GM21528 (cell line): Measurements from ENCODE around the gene CROCC.
"Not testable (repeated sequence)": the region's sequence is repeated elsewhere in the genome, so short reads cannot be mapped to it uniquely, and the experiment has no call there.

Experiments
- ATAC-seq: cut with Tn5 transposase; IDR thresholded peaks from one replicate; pipeline ENCODE4 v1.9.1; 2021; ENCODE audit warnings: mild to moderate bottlenecking, moderate library complexity; ENCODE audit not compliant: unreplicated experiment, low FRiP score

CROCC gene

GRCh38 chr1:16913833-16914662 lies 7.7 kb upstream of the CROCC start:
- ATAC-seq = peak; percentile 76

GRCh38 chr1:16914928-16915626 lies 6.7 kb upstream of the CROCC start:
- ATAC-seq = not testable (repeated sequence)

DNA sequence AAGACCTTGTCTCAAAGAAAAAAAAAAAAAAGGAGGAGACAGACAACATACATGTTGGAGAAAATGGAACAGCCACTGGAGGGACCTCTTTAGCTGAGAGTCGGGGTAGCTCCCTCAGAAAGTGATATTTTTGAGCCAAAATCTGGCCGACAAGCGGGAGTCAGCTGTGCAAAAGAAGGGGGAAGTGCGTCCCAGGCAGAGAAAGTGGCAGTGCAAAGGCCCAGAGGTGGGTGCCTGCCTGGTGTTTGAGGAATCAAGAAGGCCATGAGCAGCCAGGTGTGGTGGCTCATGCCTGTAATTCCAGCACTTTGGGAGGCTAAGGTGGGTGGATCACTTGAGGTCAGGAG lies 6.1 kb upstream of the CROCC start:
- no peak for ATAC-seq

DNA sequence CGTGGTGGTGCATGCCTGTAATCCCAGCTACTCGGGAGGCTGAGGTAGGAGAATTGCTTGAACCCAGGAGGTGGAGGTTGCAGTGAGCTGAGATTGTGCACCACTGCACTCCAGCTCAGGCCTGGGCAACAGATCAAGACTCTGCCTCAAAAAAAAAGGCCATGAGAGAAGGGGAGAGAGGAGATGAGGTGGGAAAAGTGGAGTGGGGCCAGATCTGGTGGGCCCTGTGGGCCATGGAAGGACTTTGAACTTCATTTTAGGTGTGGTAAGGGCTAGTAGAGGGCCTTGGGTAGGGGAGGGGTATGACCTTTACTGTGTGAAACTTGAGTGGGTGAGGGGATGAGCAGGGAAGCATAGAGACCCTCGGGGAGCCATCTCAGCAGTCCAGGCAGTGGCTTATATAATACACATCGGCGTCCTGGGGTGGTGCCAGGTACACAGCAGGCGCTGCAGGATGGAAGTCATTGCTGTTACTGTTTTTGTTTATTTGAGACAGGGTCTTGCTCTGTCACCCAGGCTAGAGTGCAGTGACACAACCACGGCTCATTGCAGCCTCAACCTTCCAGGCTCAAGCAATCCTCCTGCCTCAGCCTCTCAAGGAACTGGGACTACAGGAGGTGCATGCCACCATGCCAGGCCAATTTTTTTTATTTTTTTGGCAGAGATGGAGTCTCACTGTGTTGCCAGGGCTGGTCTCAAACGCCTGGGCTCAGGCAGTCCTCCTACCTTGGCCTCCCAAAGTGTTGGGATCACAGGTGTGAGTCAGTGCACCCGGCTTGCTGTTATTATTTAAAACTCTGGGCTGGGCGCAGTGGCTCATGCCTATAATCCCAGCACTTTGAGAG lies 5.5 kb upstream of the CROCC start:
- ATAC-seq = not testable (repeated sequence)

DNA sequence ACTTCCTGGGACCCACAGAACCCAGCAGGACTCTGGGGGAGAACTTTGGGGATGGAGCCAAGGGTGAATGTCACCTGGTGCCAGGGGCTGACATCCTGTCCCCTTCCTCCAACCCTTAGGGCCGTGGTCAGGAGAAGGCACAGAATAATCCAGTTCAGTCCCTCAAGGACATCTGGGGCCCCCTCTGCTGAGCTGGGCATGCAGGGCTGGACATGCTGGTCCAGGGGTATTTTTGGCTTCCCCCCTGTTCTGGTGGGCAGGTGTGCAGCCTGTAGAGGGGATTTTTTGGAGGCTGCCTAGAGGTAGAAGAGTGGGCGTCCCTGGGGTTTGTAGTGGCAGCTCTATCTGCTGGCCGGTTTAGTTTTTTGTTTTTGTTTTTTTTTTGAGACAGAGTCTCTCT lies 3.4 kb upstream of the CROCC start:
- ATAC-seq = no peak

GRCh38 chr1:16918936-16919665 lies 2.6 kb upstream of the CROCC start:
- not testable (repeated sequence) for ATAC-seq

GRCh38 chr1:16920951-16921350 lies 780 bp upstream of the CROCC start:
- ATAC-seq = no peak

GRCh38 chr1:16922466-16922865 lies 735 bp downstream of the CROCC start:
- no peak for ATAC-seq

- no peak for ATAC-seq
These were observed 1.2 kb downstream of the CROCC start for GRCh38 chr1:16922885-16923431.

DNA sequence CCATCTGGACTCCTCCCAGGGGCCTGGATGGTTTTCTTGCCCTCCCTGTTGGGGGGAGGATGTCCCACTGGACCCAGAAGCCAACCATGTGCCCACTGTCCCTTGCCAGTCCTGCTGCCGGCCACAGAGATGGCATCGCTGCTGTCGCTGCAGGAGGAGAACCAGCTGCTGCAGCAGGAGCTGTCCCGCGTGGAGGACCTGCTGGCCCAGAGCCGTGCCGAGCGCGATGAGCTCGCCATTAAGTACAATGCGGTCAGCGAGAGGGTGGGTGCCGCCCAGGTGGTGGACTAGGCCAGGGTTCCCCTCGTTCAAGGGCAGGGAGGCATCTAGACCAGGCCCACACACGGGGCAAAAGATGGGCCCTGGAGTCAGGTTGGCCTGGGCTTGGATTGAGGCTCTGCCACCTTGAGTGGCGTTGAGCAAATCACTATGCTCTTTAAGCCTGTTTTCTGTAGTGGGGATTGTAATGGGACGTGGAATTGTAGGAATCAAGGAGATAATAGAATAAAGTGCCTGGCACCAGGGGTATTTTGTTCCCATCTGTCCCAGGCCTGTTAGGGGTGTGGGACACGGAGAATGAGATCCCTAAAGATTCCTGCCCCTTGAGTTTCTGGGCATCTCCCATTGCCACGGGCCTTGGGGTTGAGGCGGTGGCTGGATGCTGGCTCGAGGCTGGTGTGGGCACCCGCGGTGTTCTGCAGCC lies 2.6 kb downstream of the CROCC start:
- ATAC-seq = no peak

- ATAC-seq = no peak
These were observed 3.3 kb downstream of the CROCC start for GRCh38 chr1:16924919-16925477.

DNA sequence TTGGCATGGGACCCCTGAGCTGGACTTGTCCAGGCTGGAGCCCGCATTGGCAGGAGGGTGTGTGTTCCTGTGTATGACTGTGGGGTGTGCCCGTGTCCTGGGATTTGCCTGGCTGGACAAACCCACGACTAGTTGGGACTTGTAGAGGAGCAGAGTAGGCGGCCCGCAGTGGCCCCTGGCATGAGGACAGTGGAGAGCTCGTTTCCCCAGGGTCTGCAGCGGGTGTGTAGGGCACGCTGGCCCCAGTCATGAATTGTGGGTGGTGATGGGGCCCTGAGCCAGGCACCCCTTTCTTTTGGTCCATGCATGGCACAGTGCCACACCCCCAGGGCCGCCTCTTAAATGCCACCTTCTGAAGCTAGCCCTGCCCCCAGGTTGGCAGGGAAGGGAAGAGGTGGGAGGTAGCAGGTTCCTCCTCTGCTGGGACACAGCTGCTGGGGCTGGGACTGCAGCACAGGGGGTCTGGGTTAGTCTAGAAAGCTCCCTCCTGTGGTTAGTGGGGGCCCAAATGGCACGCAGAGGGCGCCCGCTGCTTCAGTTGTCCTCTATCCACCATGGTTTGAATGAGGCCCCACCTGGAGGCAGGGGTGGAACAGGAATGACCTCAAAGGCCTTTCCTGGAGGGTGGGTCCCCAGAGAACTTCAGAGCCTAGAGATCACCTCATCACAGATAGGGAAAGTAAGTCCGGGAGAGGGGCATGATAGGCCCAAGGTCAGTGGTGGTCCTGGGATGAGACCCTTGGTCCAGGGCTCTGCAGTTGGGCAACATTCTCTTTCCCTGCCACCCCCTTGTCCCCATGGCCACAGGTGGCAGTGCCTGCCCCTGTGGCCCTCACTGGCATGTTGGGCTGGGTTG lies 4.1 kb downstream of the CROCC start:
- ATAC-seq = no peak

- no peak for ATAC-seq
These were observed 4.9 kb downstream of the CROCC start for GRCh38 chr1:16926491-16927073.

- ATAC-seq = no peak
These were observed 5.5 kb downstream of the CROCC start for GRCh38 chr1:16927256-16927655.

DNA sequence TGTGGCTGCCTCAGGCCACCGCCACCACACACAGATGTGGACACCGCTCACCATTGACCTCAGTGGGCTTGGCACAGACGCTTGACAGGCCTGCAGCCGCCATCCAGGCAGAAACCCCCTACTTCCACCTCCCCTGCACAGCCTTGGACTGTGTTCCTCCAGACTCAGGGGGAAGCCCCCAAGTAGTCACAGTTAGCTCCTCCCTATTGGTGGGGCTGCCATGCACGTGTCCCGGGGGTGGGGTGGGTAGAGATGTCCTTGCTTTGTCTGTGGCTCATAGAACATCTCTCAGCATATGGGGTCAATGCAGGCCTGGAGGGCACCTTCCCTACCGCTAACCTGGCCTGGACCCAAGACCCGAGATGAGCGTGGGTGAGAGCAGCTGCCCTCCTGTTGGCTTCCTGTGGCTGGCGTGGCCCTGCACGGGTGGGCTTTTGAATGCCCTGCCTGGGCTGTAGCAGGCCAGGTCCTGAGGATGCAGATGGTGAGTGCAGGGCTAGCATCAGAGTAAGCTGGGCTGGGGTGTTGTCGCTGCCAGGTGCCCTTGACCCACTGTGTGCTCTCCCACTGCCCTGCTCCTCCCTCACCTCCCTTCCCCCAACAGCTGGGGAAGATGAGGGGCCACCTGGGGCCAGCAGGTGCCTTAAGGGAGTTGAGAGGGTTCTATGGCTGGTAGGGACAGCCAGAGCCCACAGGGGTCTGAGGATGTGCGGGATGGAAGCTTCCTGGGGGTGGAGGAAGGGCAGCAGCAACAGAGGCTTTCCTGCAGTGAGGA lies 6.2 kb downstream of the CROCC start:
- ATAC-seq = no peak

DNA sequence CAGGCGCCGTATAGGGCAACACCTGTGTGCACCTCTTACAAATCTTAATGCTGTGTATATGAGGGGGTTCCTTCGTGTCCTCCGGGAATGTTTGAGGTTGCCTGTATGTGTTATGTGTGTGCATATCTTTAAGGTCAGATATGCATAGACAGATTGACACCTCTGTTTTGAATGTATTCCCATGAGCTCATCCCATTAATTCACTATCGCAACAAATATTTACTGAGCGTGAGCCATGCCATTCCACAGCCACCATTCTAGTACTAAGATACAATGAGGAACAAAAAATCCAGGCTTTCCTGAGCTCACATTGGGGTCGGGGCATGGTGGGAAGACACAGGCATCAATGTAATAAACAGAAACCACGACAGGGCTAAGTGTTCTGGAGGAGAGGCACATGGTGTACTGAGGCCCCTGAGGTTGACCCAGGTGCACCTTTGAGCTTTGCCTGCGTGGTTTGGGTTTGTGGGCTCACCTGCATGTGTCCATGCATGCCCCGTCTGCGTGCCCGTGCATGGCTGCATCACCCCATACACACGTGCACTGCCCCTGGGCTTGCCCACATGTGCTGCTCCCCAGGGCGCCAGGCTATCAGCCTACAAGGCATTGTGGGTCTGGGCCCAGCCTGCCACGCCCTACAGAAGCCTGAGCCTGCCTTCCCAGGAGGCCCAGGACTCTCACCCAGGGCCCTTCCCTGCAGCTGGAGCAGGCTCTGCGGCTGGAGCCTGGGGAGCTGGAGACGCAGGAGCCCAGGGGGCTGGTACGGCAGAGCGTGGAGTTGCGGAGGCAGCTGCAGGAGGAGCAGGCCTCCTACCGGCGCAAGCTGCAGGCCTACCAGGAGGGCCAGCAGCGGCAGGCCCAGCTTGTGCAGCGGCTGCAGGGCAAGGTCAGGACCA lies 7.7 kb downstream of the CROCC start:
- not testable (repeated sequence) for ATAC-seq
